ENCODE data around the gene ACTG1.

ACTG1 gene

DNA sequence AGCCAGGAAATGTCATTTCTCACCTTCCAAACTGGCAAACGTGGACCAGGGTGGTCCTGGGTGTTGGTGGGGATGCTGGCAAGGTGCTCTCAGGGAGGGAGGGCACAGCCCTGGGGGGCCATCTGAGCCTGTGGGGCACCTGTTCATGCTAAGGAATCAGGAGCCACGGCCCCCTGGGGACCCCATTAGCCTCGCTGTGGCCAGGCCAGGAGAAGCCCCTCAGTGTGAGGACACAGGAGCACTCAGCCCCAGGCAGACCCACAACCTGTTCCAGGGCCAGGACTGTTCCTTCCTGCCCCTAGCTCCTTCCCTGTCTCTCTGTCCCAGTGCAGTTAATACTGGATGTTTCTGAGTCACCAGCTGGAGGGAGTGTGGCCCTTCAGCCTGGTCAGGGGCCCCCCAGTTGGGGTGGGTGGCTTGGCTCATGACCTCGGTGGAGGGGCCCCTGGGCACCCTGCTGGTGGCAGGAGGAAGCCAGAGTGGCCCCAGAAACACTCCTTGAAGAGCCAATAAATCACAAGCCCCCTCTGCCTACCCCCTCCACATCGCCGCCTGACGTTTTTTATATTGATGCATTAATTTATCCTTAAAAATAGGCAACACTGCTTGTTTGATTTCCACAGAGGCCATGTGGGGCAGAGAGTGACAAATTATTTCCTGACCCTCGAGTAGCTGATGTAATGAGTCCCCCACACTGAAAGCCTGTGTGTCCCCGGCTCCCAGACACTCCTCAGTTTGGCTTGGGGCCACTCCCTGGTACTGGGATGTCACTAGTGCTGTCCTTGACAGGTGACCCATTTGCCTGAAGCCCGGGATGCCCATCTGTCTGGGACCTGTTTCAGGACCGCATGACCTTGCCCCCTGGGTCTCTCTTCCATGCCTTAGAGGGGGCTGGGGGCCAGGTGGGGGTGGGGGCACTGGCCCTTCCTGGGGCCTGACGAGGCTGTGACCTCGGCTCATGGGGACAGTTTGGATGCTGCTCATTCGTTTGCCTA is 22.3 kb downstream of the ACTG1 start:
- no peak overlapping the region for H3K4me3 ChIP-seq (ENCODE audit: severe bottlenecking)

DNA sequence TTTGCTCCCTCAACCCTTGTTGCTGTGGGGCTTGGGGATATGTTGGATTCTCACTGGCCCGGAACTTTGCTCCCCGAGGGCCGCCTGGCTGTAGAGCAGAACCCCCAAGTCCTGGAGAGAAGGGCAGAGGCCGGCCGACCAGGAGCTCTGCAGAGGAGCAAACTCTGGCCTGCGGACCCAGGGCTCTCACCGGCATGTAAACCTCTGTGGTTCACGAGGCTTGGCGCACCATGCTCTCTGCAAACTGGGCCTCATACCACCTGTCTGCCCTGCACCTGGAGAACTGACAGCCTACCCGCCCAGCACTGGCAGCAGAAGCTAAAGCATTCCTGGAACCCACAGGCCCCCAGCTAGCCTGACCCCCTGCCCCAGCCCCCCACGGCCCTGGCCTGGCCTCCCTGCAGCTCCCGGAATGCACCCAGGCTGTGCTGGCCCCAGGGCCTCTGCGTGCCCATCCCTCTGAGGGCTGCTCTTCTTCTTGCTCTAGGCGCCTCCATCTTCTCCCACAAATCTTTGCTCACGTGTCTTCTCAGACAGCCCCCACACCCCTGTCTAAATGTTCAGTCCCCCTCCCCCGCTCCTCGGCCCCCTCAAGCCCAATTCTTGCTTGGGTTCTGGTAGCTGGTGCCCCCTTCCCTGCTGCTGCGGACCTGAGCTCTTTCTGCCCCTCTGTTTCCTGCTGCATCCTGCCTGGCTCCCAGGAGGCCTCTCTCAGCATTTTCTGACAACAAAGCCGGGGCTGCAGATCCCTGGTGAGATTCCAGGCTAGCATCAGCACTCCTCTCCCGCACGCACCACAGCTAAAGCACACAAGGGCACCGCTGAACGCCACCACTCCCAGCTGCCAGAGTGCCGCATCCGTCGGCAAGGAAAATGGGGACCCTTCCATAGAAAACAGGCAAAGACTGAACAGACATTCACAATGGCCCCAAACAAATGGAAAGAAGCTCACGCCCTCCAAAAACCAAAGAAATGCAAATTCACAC is 23.3 kb downstream of the ACTG1 start:
- ATAC-seq (ENCODE audit: low read depth), result no peak

More for the DNA sequence above, 22.3 kb downstream of the ACTG1 start:
- TF ChIP-seq, protein P1, sequence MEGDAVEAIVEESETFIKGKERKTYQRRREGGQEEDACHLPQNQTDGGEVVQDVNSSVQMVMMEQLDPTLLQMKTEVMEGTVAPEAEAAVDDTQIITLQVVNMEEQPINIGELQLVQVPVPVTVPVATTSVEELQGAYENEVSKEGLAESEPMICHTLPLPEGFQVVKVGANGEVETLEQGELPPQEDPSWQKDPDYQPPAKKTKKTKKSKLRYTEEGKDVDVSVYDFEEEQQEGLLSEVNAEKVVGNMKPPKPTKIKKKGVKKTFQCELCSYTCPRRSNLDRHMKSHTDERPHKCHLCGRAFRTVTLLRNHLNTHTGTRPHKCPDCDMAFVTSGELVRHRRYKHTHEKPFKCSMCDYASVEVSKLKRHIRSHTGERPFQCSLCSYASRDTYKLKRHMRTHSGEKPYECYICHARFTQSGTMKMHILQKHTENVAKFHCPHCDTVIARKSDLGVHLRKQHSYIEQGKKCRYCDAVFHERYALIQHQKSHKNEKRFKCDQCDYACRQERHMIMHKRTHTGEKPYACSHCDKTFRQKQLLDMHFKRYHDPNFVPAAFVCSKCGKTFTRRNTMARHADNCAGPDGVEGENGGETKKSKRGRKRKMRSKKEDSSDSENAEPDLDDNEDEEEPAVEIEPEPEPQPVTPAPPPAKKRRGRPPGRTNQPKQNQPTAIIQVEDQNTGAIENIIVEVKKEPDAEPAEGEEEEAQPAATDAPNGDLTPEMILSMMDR (IDR thresholded peaks at IDR 0.05; ENCODE audit: poor library complexity, severe bottlenecking), result no peak
- peaks cover 3% of the 10 kb centered on the region for H3K4me1 ChIP-seq (ENCODE audit: insufficient read depth, poor library complexity, severe bottlenecking)
- no peaks in the 10 kb centered on the region for H3K27me3 ChIP-seq (ENCODE audit: insufficient read depth, poor library complexity, severe bottlenecking)
- no peaks in the 10 kb centered on the region for H3K36me3 ChIP-seq (ENCODE audit: low read depth)
- no peak overlapping the region for H3K27ac ChIP-seq (ENCODE audit: poor library complexity, severe bottlenecking)
- no peaks in the 10 kb centered on the region for H3K9me3 ChIP-seq (ENCODE audit: severe bottlenecking)
- DNase-seq (ENCODE audit: low spot score) (peak; percentile 55), ATAC-seq (ENCODE audit: low read depth) (no peak)

DNA sequence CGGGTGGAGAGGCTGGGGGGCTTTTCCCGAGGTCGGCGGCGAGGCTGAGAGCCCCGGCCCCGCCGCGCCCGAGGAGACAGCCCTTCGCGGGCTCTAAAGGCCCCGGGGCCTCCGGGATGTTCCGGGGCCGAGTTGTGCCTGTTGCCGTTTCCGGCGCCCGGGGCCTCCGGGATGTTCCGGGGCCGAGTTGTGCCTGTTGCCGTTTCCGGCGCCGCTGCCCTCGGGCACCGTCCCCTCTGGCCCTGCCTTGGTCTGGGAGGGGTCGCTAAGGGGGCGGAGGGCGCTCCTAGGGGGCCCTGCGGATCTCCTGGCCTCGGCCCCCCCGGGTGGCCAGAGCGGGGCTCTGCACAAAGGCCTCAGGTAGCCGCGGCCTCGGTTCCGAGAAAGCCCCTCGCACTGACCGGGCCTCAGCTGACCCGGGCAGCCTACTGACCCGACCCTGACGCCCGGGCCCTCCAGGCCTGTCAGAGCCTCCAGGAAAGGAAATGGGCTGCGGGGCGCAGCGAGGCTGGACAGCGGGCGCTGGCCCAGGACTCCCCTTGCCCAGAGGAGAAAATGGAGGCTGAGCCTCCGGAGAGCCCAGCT is 24.2 kb downstream of the ACTG1 start:
- H3K4me1 ChIP-seq (ENCODE audit: insufficient read depth, poor library complexity, severe bottlenecking), result peaks cover 3% of the 10 kb centered on the region
- peak overlapping the region; percentile 42 for H3K27ac ChIP-seq (ENCODE audit: poor library complexity, severe bottlenecking)
- H3K4me3 ChIP-seq (ENCODE audit: severe bottlenecking), result peak overlapping the region; percentile 44

More for the DNA sequence above, 23.3 kb downstream of the ACTG1 start:
- Histone ChIP-seq H3K36me3 (ENCODE audit: low read depth) (no peaks in the 10 kb centered on the region), H3K27me3 (ENCODE audit: insufficient read depth, poor library complexity, severe bottlenecking) (no peaks in the 10 kb centered on the region), H3K4me1 (ENCODE audit: insufficient read depth, poor library complexity, severe bottlenecking) (peaks cover 3% of the 10 kb centered on the region), H3K4me3 (ENCODE audit: severe bottlenecking) (no peak overlapping the region), H3K27ac (ENCODE audit: poor library complexity, severe bottlenecking) (no peak overlapping the region), H3K9me3 (ENCODE audit: severe bottlenecking) (no peaks in the 10 kb centered on the region)
- peak; percentile 69 for DNase-seq (ENCODE audit: low spot score)
- TF ChIP-seq, protein P1 (IDR thresholded peaks at IDR 0.05; ENCODE audit: poor library complexity, severe bottlenecking), result no peak

DNA sequence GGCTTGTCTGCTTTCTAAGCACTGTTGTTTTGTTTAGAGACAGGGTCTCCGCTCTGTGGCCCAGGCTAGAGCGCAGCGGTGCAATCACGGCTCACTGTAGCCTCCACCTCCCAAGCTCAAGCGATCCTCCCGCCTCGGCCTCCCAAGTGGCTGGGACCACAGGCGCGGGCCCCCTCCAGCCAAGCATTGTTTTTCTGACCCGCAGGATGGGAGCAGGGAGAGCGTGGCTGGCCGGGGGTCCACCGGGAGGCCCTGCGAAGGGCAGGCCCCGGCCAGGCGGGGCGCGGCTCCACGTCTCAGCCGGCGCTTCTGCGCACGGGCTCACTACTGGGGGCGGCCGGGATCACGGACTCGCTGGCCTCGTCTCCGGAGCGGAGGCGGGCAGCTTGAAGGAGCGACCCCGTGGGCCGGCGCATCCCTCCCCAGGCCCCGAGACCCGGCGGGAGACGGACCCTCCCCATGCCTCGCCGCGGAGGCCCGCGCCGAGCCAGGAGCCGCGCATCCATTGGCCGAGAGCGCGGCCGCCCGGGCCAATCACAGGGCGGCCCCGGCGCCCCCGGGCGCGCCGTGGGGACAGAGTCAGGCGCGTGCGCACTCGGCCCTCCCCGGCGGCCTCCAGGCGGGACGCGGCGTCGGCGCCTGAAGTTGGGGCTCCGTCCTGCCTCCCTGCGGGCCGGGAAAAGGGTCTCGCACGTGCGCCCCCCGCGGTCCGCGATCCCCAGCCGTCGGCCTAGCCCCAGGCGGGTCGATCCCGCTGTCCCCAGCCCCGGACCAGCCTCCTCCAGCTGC is 24.9 kb downstream of the ACTG1 start:
- peak; percentile 74 for ATAC-seq (ENCODE audit: low read depth)
- peak overlapping the region; percentile 42 for H3K27ac ChIP-seq (ENCODE audit: poor library complexity, severe bottlenecking)

More for the DNA sequence above, 24.2 kb downstream of the ACTG1 start:
- H3K36me3 ChIP-seq (ENCODE audit: low read depth), result no peaks in the 10 kb centered on the region
- no peaks in the 10 kb centered on the region for H3K27me3 ChIP-seq (ENCODE audit: insufficient read depth, poor library complexity, severe bottlenecking)
- peak; percentile 58 for DNase-seq (ENCODE audit: low spot score)
- H3K9me3 ChIP-seq (ENCODE audit: severe bottlenecking), result no peaks in the 10 kb centered on the region
- no peak for ATAC-seq (ENCODE audit: low read depth)
- TF ChIP-seq, protein P1 (IDR thresholded peaks at IDR 0.05; ENCODE audit: poor library complexity, severe bottlenecking), result no peak

More for the DNA sequence above, 24.9 kb downstream of the ACTG1 start:
- peak overlapping the region; percentile 44 for H3K4me3 ChIP-seq (ENCODE audit: severe bottlenecking)
- H3K36me3 ChIP-seq (ENCODE audit: low read depth), result no peaks in the 10 kb centered on the region
- no peaks in the 10 kb centered on the region for H3K9me3 ChIP-seq (ENCODE audit: severe bottlenecking)
- no peaks in the 10 kb centered on the region for H3K27me3 ChIP-seq (ENCODE audit: insufficient read depth, poor library complexity, severe bottlenecking)
- TF ChIP-seq, protein P1 (IDR thresholded peaks at IDR 0.05; ENCODE audit: poor library complexity, severe bottlenecking), result no peak
- peaks cover 3% of the 10 kb centered on the region for H3K4me1 ChIP-seq (ENCODE audit: insufficient read depth, poor library complexity, severe bottlenecking)
- DNase-seq (ENCODE audit: low spot score), result peak; percentile 68
